Astrocyte (in vitro differentiated cells and primary cell): Measurements from ENCODE around the gene ADAMTS17. TPM values are rescaled to one million over a fixed set of nuclear protein-coding genes. Genes with fewer than 3 reads are reported as not detected.

Source experiments
- DNase-seq: peaks from one replicate; pipeline ENCODE4 v3.0.0-alpha.2; 2010; ENCODE audit warnings: low read depth
- FAIRE-seq: peaks from 2 replicates; lab custom pipeline; 2011; peaks lifted over from hg19 to GRCh38; lab: Jason Lieb, UNC
- H2AFZ ChIP-seq: 2 replicates; pipeline ENCODE4 v1.6.0; 2012; ENCODE audit warnings: low read depth, low read length, inconsistent platforms
- H3K27ac ChIP-seq: 2 replicates; pipeline ENCODE4 v1.5.1; 2011; ENCODE audit warnings: low read depth, low read length, inconsistent platforms
- H3K27me3 ChIP-seq: 2 replicates; pipeline ENCODE4 v1.6.0; 2011; ENCODE audit warnings: low read length, inconsistent platforms; ENCODE audit not compliant: insufficient read depth
- H3K36me3 ChIP-seq: 2 replicates; pipeline ENCODE4 v1.5.1; 2011; ENCODE audit warnings: low read length, inconsistent platforms; ENCODE audit not compliant: insufficient read depth
- H3K4me1 ChIP-seq: 2 replicates; pipeline ENCODE4 v1.5.1; 2011; ENCODE audit warnings: low read length, inconsistent platforms; ENCODE audit not compliant: insufficient read depth
- H3K4me2 ChIP-seq: 2 replicates; pipeline ENCODE4 v1.6.0; 2012; ENCODE audit warnings: low read length, inconsistent platforms
- H3K4me3 ChIP-seq: 2 replicates; pipeline ENCODE4 v1.5.1; 2011; ENCODE audit warnings: low read depth, mild to moderate bottlenecking, low read length, inconsistent platforms; ENCODE audit not compliant: insufficient read depth
- H3K79me2 ChIP-seq: 2 replicates; pipeline ENCODE4 v1.6.0; 2012; ENCODE audit warnings: mild to moderate bottlenecking, low read length, inconsistent platforms; ENCODE audit not compliant: insufficient read depth
- H3K9ac ChIP-seq: 2 replicates; pipeline ENCODE4 v1.6.0; 2012; ENCODE audit warnings: mild to moderate bottlenecking, low read length, inconsistent platforms
- H3K9me3 ChIP-seq: 2 replicates; pipeline ENCODE4 v1.5.1; 2012; ENCODE audit warnings: low read depth, mild to moderate bottlenecking, low read length, inconsistent platforms; ENCODE audit not compliant: insufficient read depth
- H4K20me1 ChIP-seq: 2 replicates; pipeline ENCODE4 v1.6.0; 2012; ENCODE audit warnings: low read length, inconsistent platforms; ENCODE audit not compliant: insufficient read depth
- H3K27ac Mint-ChIP-seq: one replicate; pipeline ENCODE4 v1.8.0; 2021; ENCODE audit warnings: mild to moderate bottlenecking, mixed read lengths; ENCODE audit not compliant: unreplicated experiment
- H3K27me3 Mint-ChIP-seq: one replicate; pipeline ENCODE4 v1.8.0; 2021; ENCODE audit warnings: low read depth, mixed read lengths; ENCODE audit not compliant: unreplicated experiment
- H3K36me3 Mint-ChIP-seq: one replicate; pipeline ENCODE4 v1.8.0; 2021; ENCODE audit warnings: low read depth, mixed read lengths; ENCODE audit not compliant: unreplicated experiment
- H3K4me1 Mint-ChIP-seq: one replicate; pipeline ENCODE4 v1.8.0; 2021; ENCODE audit warnings: low read depth, mixed read lengths; ENCODE audit not compliant: unreplicated experiment
- H3K4me3 Mint-ChIP-seq: one replicate; pipeline ENCODE4 v1.8.0; 2021; ENCODE audit warnings: mild to moderate bottlenecking, moderate library complexity, mixed read lengths; ENCODE audit not compliant: unreplicated experiment
- H3K9me3 Mint-ChIP-seq: one replicate; pipeline ENCODE4 v1.8.0; 2021; ENCODE audit warnings: mild to moderate bottlenecking, mixed read lengths; ENCODE audit not compliant: unreplicated experiment
- CTCF ChIP-seq: IDR thresholded peaks from 2 replicates; pipeline ENCODE4 v1.5.1; 2011; ENCODE audit warnings: low read depth, mild to moderate bottlenecking, inconsistent platforms, low read length, moderate library complexity; ENCODE audit not compliant: insufficient read depth
- EZH2 ChIP-seq: IDR thresholded peaks from 2 replicates; pipeline ENCODE4 v1.6.1; 2012; ENCODE audit warnings: mild to moderate bottlenecking, low read length, inconsistent platforms; ENCODE audit not compliant: insufficient read depth
- total RNA-seq: library from RNA; stranded (reverse); gene quantifications from 2 replicates; pipeline ENCODE4 v1.2.1, GENCODE V29; 2021

The ADAMTS17 gene
- total RNA-seq, 1 donor from 2014 or later: 0.27 TPM

GRCh38 chr15:100042558-100042957 lies 299.2 kb downstream of the ADAMTS17 start:
- Mint-ChIP-seq H3K4me1 (peaks cover 27% of the 10 kb centered on the region), H3K9me3 (no peaks in the 10 kb centered on the region), H3K27ac (no peak overlapping the region), H3K4me3 (no peak overlapping the region), H3K36me3 (no peaks in the 10 kb centered on the region), H3K27me3 (no peaks in the 10 kb centered on the region)
- no peaks in the 10 kb centered on the region for H3K9me3 ChIP-seq
- FAIRE-seq (no peak), DNase-seq (peak; percentile 24)
- no peak for TF ChIP-seq CTCF
- TF ChIP-seq EZH2: no peak
- H3K27me3 ChIP-seq: no peaks in the 10 kb centered on the region
- H3K4me2 ChIP-seq: peak overlapping the region; percentile 80
- peak overlapping the region; percentile 30 for H2AFZ ChIP-seq
- H3K4me3 ChIP-seq: peak overlapping the region; percentile 30
- no peak overlapping the region for H3K9ac ChIP-seq
- H4K20me1 ChIP-seq: no peaks in the 10 kb centered on the region
- H3K79me2 ChIP-seq: no peaks in the 10 kb centered on the region
- H3K36me3 ChIP-seq: no peaks in the 10 kb centered on the region
- peaks cover 19% of the 10 kb centered on the region for H3K4me1 ChIP-seq
- peak overlapping the region; percentile 74 for H3K27ac ChIP-seq

DNA sequence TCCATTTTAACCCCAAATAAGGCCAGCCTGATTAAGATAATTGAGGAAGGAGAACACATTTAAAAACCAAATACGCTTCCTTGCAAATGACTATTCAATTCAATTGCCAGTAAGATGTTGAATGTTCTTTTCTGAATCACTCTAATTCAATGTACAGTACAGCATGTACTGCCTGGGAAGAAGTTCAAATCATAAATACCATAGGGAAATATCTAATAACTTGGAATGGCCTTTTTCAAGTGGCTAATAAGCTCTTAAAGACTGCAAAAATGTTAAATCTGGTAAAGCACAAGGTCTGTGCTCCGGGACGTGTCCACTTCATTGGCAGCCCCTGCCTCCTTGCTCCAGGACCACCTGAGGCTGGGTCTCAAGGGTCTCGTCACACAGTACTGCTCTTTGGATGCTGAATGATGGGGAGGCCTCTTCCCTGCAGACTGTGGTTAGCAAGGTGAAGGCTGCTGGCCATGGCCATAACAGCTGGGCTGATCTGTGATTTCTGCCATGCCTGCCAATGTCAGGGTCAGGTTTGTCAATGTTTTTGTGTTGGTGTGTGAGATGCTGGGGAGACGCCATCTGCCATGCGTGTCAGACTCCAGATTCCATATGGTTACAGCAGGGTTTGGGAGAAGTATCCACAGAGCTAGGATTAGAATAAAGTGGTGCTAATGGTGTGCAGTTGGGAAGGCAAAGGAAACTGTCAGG lies 300.5 kb downstream of the ADAMTS17 start:
- Histone ChIP-seq H3K4me1 (peaks cover 19% of the 10 kb centered on the region), H3K79me2 (no peaks in the 10 kb centered on the region), H3K27ac (no peak overlapping the region), H3K9me3 (no peaks in the 10 kb centered on the region), H4K20me1 (no peaks in the 10 kb centered on the region), H3K9ac (no peak overlapping the region), H3K4me3 (no peak overlapping the region), H3K4me2 (no peak overlapping the region), H3K36me3 (no peaks in the 10 kb centered on the region), H2AFZ (no peak overlapping the region), H3K27me3 (no peaks in the 10 kb centered on the region)
- H3K4me1 Mint-ChIP-seq: peaks cover 27% of the 10 kb centered on the region
- H3K4me3 Mint-ChIP-seq: no peak overlapping the region
- peaks cover 3% of the 10 kb centered on the region for H3K27me3 Mint-ChIP-seq
- TF ChIP-seq CTCF: no peak
- no peak for TF ChIP-seq EZH2
- DNase-seq (no peak), FAIRE-seq (no peak)
- no peak overlapping the region for H3K27ac Mint-ChIP-seq
- no peaks in the 10 kb centered on the region for H3K9me3 Mint-ChIP-seq
- H3K36me3 Mint-ChIP-seq: no peaks in the 10 kb centered on the region

- H3K27me3 ChIP-seq: no peaks in the 10 kb centered on the region
- Mint-ChIP-seq H3K4me3 (no peak overlapping the region), H3K27me3 (peaks cover 9% of the 10 kb centered on the region), H3K9me3 (no peaks in the 10 kb centered on the region), H3K27ac (no peak overlapping the region), H3K4me1 (peaks cover 27% of the 10 kb centered on the region), H3K36me3 (no peaks in the 10 kb centered on the region)
- TF ChIP-seq EZH2 (no peak), CTCF (no peak)
- no peaks in the 10 kb centered on the region for H4K20me1 ChIP-seq
- H3K4me1 ChIP-seq: peaks cover 19% of the 10 kb centered on the region
- H3K79me2 ChIP-seq: no peaks in the 10 kb centered on the region
- FAIRE-seq: no peak
- H3K4me3 ChIP-seq: no peak overlapping the region
- H3K9me3 ChIP-seq: no peaks in the 10 kb centered on the region
- no peak overlapping the region for H3K9ac ChIP-seq
- H3K27ac ChIP-seq: no peak overlapping the region
- no peak overlapping the region for H3K4me2 ChIP-seq
- no peak overlapping the region for H2AFZ ChIP-seq
- no peak for DNase-seq
- no peaks in the 10 kb centered on the region for H3K36me3 ChIP-seq
Observed at GRCh38 chr15:100039994-100040393, 301.8 kb downstream of the ADAMTS17 start.
